DOHH2 (cell line): Measurements from ENCODE around the gene WWOX.

ENCODE experiments used
- H3F3A ChIP-seq: fragments of 200-600 bp; sonication (generic), shearing (Covaris generic); 2 replicates; pipeline ENCODE4 v1.6.0; 2016; ENCODE audit warnings: antibody characterized with exemption, mild to moderate bottlenecking; ENCODE audit not compliant: control insufficient read depth, insufficient read depth
- H3K27ac ChIP-seq: fragments of 200-600 bp; sonication (generic); 2 replicates; pipeline ENCODE4 v1.5.1; 2014; ENCODE audit warnings: low read depth, mild to moderate bottlenecking, low read length, moderate library complexity
- H3K27me3 ChIP-seq: fragments of 200-600 bp; sonication (generic); 2 replicates; pipeline ENCODE4 v1.6.1; 2014; ENCODE audit warnings: mild to moderate bottlenecking, low read length, mixed read lengths; ENCODE audit not compliant: control insufficient read depth
- H3K36me3 ChIP-seq: fragments of 200-600 bp; sonication (generic); 2 replicates; pipeline ENCODE4 v1.6.1; 2014; ENCODE audit warnings: mild to moderate bottlenecking, low read length, moderate library complexity, mixed read lengths; ENCODE audit not compliant: control insufficient read depth
- H3K4me1 ChIP-seq: fragments of 200-600 bp; sonication (generic); 2 replicates; pipeline ENCODE4 v1.6.1; 2014; ENCODE audit warnings: mild to moderate bottlenecking, low read length, mixed read lengths; ENCODE audit not compliant: control insufficient read depth
- H3K4me2 ChIP-seq: fragments of 200-600 bp; sonication (generic); 2 replicates; pipeline ENCODE4 v1.6.0; 2014; ENCODE audit warnings: mild to moderate bottlenecking, low read length, moderate library complexity
- H3K4me3 ChIP-seq: fragments of 200-600 bp; sonication (generic); 2 replicates; pipeline ENCODE4 v1.5.1; 2014; ENCODE audit warnings: mild to moderate bottlenecking, low read length, mixed read lengths
- H3K79me2 ChIP-seq: fragments of 200-600 bp; sonication (generic); 2 replicates; pipeline ENCODE4 v1.6.1; 2014; ENCODE audit warnings: mild to moderate bottlenecking, low read length, mixed read lengths; ENCODE audit not compliant: control insufficient read depth
- H3K9me2 ChIP-seq: fragments of 200-600 bp; sonication (generic); replicated peaks from 2 replicates; pipeline ENCODE4 v1.6.1; 2014; ENCODE audit warnings: mild to moderate bottlenecking, low read length, mixed read lengths; ENCODE audit not compliant: control insufficient read depth
- H3K9me3 ChIP-seq: fragments of 200-600 bp; sonication (generic); 2 replicates; pipeline ENCODE4 v1.6.1; 2014; ENCODE audit warnings: antibody characterized with exemption, low read length, mixed read lengths; ENCODE audit not compliant: control insufficient read depth, insufficient read depth
- H4K20me1 ChIP-seq: fragments of 200-600 bp; sonication (generic); 2 replicates; pipeline ENCODE4 v1.6.0; 2014; ENCODE audit warnings: low read depth, mild to moderate bottlenecking, antibody characterized with exemption, low read length, moderate library complexity; ENCODE audit not compliant: control insufficient read depth, insufficient read depth
- EZH2phosphoT487 ChIP-seq: fragments of 200-600 bp; sonication (generic); IDR thresholded peaks from 2 replicates; pipeline ENCODE4 v1.6.1; 2017; ENCODE audit warnings: borderline replicate concordance, mild to moderate bottlenecking, antibody characterized with exemption, low read length, moderate library complexity, mixed read lengths
- TF ChIP-seq, protein P1 (sequence below): fragments of 200-600 bp; sonication (generic); IDR thresholded peaks from one replicate; pipeline ENCODE4 v1.5.1; 2014; ENCODE audit warnings: antibody characterized with exemption, mild to moderate bottlenecking, low read depth, low read length; ENCODE audit not compliant: poor library complexity, severe bottlenecking

WWOX gene

DNA sequence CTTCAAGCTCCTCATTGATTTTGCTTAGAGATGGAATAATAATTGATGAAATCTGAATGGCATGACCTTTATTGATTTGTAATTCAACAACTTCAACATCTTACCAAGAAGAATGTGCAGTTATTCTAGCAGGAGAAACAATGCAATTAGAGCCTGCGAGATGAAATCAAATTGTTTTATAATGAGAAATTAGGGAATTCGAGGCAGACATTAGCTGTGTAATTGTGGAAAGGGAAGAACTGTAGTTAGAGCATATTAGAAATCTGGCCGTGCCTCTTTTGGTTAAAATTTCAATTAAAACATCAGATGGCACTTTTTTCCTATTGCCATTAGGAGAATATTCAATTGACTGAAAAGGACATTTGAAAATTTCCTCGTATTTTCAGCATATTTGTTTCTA, 325.8 kb downstream of the WWOX start:
- Histone ChIP-seq H3F3A (no peaks in the 10 kb centered on the region), H3K36me3 (no peaks in the 10 kb centered on the region; the same call in 1 of the 2 replicates), H3K4me3 (no peak overlapping the region), H3K4me2 (no peak overlapping the region), H3K27me3 (no peaks in the 10 kb centered on the region), H3K9me2 (no peaks in the 10 kb centered on the region), H3K79me2 (no peaks in the 10 kb centered on the region), H4K20me1 (no peaks in the 10 kb centered on the region), H3K27ac (no peak overlapping the region), H3K9me3 (no peaks in the 10 kb centered on the region), H3K4me1 (no peaks in the 10 kb centered on the region)
- TF ChIP-seq, protein P1, sequence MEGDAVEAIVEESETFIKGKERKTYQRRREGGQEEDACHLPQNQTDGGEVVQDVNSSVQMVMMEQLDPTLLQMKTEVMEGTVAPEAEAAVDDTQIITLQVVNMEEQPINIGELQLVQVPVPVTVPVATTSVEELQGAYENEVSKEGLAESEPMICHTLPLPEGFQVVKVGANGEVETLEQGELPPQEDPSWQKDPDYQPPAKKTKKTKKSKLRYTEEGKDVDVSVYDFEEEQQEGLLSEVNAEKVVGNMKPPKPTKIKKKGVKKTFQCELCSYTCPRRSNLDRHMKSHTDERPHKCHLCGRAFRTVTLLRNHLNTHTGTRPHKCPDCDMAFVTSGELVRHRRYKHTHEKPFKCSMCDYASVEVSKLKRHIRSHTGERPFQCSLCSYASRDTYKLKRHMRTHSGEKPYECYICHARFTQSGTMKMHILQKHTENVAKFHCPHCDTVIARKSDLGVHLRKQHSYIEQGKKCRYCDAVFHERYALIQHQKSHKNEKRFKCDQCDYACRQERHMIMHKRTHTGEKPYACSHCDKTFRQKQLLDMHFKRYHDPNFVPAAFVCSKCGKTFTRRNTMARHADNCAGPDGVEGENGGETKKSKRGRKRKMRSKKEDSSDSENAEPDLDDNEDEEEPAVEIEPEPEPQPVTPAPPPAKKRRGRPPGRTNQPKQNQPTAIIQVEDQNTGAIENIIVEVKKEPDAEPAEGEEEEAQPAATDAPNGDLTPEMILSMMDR = no peak
- TF ChIP-seq EZH2phosphoT487 = no peak

DNA sequence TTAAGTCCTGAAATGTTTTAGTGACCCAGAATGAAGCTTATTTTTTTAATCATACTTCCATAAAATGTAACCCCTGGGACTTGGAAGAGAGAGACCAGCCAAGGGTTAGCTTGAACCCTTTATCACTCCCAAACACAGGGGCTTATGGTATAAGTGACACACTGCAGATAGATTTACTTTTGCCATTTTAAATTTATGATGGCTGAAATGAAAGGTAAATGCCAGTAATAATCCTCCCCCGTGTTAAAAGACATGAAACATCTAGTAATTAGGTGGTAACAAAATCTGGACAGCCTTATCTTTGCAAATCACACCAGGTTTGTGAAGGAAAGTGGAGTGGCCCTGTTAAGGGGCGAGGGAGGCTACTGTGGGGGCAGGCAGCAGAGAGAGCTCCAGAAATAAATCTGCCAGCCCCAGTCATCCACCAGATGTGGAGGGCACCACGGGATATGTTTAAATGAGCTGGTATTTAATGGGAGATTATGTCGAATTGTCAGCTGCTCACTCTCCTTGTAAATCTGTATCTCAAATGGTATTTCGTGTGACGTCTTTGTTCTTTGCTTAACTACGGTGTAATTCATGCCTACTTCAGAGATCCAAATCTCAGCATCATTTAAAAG, 326.5 kb downstream of the WWOX start:
- no peak overlapping the region for H3K4me2 ChIP-seq

DNA sequence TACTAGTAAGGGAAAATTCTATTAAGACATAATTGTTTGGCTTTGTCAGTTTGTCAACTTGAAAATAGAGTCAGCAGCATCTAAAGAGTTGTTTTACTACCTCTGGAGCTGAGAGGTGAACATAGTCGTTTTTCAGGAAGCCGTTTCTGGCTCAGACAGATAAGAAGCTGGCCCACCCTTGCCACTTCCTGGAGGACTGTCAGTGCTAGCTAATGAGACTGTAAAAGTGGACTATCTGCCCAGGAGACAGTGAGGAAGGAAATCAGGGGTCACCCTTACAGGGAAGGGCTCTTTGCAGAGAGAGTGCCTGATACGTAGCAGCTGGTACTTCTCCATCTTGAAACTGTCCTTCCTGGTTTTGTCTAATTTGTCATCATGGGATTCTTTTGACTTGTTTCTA, 328.7 kb downstream of the WWOX start:
- TF ChIP-seq EZH2phosphoT487 = no peak
- TF ChIP-seq, protein P1 = no peak
- no peak overlapping the region for H3K27ac ChIP-seq
- no peak overlapping the region for H3K4me3 ChIP-seq
- H3K4me1 ChIP-seq = no peaks in the 10 kb centered on the region
- H3K9me2 ChIP-seq = no peaks in the 10 kb centered on the region
- H3K27me3 ChIP-seq = no peaks in the 10 kb centered on the region
- H4K20me1 ChIP-seq = no peaks in the 10 kb centered on the region
- H3K9me3 ChIP-seq = no peaks in the 10 kb centered on the region
- H3F3A ChIP-seq = no peaks in the 10 kb centered on the region
- H3K4me2 ChIP-seq = no peak overlapping the region
- H3K79me2 ChIP-seq = no peaks in the 10 kb centered on the region
- H3K36me3 ChIP-seq = no peaks in the 10 kb centered on the region; the same call in 1 of the 2 replicates

More for the DNA sequence above, 326.5 kb downstream of the WWOX start:
- TF ChIP-seq EZH2phosphoT487 = no peak
- Histone ChIP-seq H3K79me2 (no peaks in the 10 kb centered on the region), H3K27me3 (no peaks in the 10 kb centered on the region), H3K9me3 (no peaks in the 10 kb centered on the region), H3K27ac (no peak overlapping the region), H4K20me1 (no peaks in the 10 kb centered on the region), H3F3A (no peaks in the 10 kb centered on the region), H3K4me3 (no peak overlapping the region), H3K9me2 (no peaks in the 10 kb centered on the region), H3K4me1 (no peaks in the 10 kb centered on the region), H3K36me3 (no peaks in the 10 kb centered on the region; the same call in 1 of the 2 replicates)

DNA sequence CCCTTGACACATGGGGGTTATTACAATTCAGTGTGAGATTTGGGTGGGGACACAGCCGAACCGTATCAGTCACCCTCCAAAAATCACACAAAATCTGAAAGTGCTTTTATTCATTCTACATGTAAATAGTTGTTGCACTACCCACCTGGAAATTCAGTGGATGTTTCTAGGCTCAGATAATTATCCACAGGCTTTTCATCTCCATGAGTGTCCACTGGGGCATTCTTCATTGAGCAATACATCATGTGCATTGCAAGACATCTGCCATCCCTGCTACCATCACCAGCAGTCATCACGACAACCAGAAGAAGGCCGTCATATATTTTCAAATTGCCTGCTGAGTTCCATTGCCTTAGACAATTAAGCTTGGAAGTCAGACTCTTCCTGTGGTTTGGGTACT, 330.8 kb downstream of the WWOX start:
- Histone ChIP-seq H4K20me1 (no peaks in the 10 kb centered on the region), H3K36me3 (no peaks in the 10 kb centered on the region; the same call in 1 of the 2 replicates), H3K79me2 (no peaks in the 10 kb centered on the region), H3K27ac (no peak overlapping the region), H3K27me3 (no peaks in the 10 kb centered on the region), H3F3A (no peaks in the 10 kb centered on the region), H3K4me3 (no peak overlapping the region), H3K9me3 (no peaks in the 10 kb centered on the region), H3K9me2 (no peaks in the 10 kb centered on the region), H3K4me2 (no peak overlapping the region), H3K4me1 (no peaks in the 10 kb centered on the region)
- TF ChIP-seq, protein P1 = no peak
- TF ChIP-seq EZH2phosphoT487 = no peak
